GM06990 (cell line): Measurements from ENCODE around the gene FHOD3.

Experiments used
- DNase-seq: peaks from one replicate; pipeline ENCODE4 v3.0.0-alpha.2; 2011; ENCODE audit not compliant: insufficient read length; ENCODE audit errors: extremely low read depth
- H3K27me3 ChIP-seq: replicated peaks from 2 replicates; pipeline ENCODE4 v1.6.0; 2011; ENCODE audit warnings: low read length; ENCODE audit not compliant: control insufficient read depth, insufficient read depth
- H3K36me3 ChIP-seq: 2 replicates; pipeline ENCODE4 v1.5.1; 2011; ENCODE audit warnings: low read length; ENCODE audit not compliant: control insufficient read depth, insufficient read depth
- H3K4me3 ChIP-seq: replicated peaks from 2 replicates; pipeline ENCODE4 v1.5.1; 2011; ENCODE audit warnings: low read depth, mild to moderate bottlenecking, control low read depth, low read length
- CTCF ChIP-seq: IDR thresholded peaks from 2 replicates; pipeline ENCODE4 v1.5.1; 2011; ENCODE audit warnings: low read length, control low read depth, mild to moderate bottlenecking, inconsistent platforms; ENCODE audit not compliant: insufficient read depth, poor library complexity, severe bottlenecking

FHOD3 gene

GRCh38 chr18:36490897-36491296 is 193.4 kb downstream of the FHOD3 start:
- no peak for TF ChIP-seq CTCF
- no peak for DNase-seq
- H3K27me3 ChIP-seq, result no peaks in the 10 kb centered on the region
- H3K4me3 ChIP-seq, result no peak overlapping the region
- H3K36me3 ChIP-seq, result no peaks in the 10 kb centered on the region

- Histone ChIP-seq H3K36me3 (no peaks in the 10 kb centered on the region), H3K27me3 (no peaks in the 10 kb centered on the region), H3K4me3 (no peak overlapping the region)
- TF ChIP-seq CTCF, result no peak
- DNase-seq, result no peak
Observed at GRCh38 chr18:36492604-36493329, 195.3 kb downstream of the FHOD3 start.

- Histone ChIP-seq H3K36me3 (no peaks in the 10 kb centered on the region), H3K4me3 (no peak overlapping the region), H3K27me3 (no peaks in the 10 kb centered on the region)
- TF ChIP-seq CTCF, result no peak
- DNase-seq, result no peak
Observed at GRCh38 chr18:36493349-36494159, 196.0 kb downstream of the FHOD3 start.

GRCh38 chr18:36494160-36494437 is 196.6 kb downstream of the FHOD3 start:
- no peak for DNase-seq
- no peak for TF ChIP-seq CTCF
- no peaks in the 10 kb centered on the region for H3K36me3 ChIP-seq

GRCh38 chr18:36496022-36496421 is 198.5 kb downstream of the FHOD3 start:
- no peak for TF ChIP-seq CTCF
- DNase-seq, result no peak
- H3K27me3 ChIP-seq, result no peaks in the 10 kb centered on the region
- no peaks in the 10 kb centered on the region for H3K36me3 ChIP-seq
- no peak overlapping the region for H3K4me3 ChIP-seq

More at GRCh38 chr18:36494160-36494437, 196.6 kb downstream of the FHOD3 start:
- Histone ChIP-seq H3K27me3 (no peaks in the 10 kb centered on the region), H3K4me3 (no peak overlapping the region)
